ENCODE measurements around the gene ADRM1.

DNA sequence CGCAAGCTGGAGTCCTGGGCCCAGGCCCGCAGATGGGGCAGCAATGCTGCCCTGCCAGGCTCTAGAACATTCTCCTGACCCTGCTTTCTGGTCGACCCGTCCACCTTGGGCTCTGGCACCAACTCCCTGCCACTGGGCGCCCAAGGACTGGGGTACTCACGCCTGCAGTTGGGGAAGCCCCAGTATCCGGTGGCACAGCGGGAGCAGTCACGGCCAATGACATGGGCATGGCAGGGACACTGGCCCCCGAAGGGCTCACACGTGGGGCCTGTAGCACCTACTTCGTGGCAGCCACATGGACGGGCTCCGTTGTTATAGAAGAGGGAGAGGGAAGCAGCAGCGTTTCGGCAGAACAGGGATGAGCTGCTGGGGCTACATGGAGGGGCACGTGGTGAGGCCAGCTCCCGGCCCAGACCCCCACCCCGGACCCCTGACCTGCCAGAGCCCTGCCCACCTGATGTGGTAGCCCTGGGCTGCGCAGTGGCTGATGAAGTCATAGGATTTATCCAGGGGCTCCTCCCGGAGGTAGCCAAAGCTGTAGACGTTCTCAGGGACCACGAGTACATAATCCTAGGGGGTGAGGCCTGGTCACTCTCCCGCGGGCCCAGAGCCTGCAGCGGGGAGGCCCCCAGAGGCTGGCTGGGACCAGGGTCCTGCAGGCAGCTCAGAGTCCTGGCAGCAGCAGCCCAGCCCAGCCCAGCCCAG, 26.0 kb downstream of the ADRM1 start:
- TF ChIP-seq, protein P1, sequence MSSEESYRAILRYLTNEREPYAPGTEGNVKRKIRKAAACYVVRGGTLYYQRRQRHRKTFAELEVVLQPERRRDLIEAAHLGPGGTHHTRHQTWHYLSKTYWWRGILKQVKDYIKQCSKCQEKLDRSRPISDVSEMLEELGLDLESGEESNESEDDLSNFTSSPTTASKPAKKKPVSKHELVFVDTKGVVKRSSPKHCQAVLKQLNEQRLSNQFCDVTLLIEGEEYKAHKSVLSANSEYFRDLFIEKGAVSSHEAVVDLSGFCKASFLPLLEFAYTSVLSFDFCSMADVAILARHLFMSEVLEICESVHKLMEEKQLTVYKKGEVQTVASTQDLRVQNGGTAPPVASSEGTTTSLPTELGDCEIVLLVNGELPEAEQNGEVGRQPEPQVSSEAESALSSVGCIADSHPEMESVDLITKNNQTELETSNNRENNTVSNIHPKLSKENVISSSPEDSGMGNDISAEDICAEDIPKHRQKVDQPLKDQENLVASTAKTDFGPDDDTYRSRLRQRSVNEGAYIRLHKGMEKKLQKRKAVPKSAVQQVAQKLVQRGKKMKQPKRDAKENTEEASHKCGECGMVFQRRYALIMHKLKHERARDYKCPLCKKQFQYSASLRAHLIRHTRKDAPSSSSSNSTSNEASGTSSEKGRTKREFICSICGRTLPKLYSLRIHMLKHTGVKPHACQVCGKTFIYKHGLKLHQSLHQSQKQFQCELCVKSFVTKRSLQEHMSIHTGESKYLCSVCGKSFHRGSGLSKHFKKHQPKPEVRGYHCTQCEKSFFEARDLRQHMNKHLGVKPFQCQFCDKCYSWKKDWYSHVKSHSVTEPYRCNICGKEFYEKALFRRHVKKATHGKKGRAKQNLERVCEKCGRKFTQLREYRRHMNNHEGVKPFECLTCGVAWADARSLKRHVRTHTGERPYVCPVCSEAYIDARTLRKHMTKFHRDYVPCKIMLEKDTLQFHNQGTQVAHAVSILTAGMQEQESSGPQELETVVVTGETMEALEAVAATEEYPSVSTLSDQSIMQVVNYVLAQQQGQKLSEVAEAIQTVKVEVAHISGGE (CRISPR knock-in tag; IDR thresholded peaks at IDR 0.05) = no peak
- no peak for TF ChIP-seq POLR2A (IDR thresholded peaks at IDR 0.05; ENCODE audit: low read depth, low read length)
- TF ChIP-seq, protein P2, sequence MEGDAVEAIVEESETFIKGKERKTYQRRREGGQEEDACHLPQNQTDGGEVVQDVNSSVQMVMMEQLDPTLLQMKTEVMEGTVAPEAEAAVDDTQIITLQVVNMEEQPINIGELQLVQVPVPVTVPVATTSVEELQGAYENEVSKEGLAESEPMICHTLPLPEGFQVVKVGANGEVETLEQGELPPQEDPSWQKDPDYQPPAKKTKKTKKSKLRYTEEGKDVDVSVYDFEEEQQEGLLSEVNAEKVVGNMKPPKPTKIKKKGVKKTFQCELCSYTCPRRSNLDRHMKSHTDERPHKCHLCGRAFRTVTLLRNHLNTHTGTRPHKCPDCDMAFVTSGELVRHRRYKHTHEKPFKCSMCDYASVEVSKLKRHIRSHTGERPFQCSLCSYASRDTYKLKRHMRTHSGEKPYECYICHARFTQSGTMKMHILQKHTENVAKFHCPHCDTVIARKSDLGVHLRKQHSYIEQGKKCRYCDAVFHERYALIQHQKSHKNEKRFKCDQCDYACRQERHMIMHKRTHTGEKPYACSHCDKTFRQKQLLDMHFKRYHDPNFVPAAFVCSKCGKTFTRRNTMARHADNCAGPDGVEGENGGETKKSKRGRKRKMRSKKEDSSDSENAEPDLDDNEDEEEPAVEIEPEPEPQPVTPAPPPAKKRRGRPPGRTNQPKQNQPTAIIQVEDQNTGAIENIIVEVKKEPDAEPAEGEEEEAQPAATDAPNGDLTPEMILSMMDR (IDR thresholded peaks at IDR 0.05 in 2 of 3, conservative IDR thresholded peaks at IDR 0.05 in 1 of 3; ENCODE audit: control insufficient read depth in 2 of 3, extremely low read depth in 1 of 3, insufficient read depth in 1 of 3, low read depth in 3 of 3, low read length in 3 of 3) = no peak
- TF ChIP-seq TAF1 (IDR thresholded peaks at IDR 0.05; ENCODE audit: borderline replicate concordance, low read depth, low read length) = no peak
- TF ChIP-seq, protein P3, sequence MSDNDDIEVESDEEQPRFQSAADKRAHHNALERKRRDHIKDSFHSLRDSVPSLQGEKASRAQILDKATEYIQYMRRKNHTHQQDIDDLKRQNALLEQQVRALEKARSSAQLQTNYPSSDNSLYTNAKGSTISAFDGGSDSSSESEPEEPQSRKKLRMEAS (IDR thresholded peaks at IDR 0.05; ENCODE audit: low read depth, low read length) = no peak
- TF ChIP-seq ZNF274 (IDR thresholded peaks at IDR 0.05; ENCODE audit: insufficient read depth, insufficient read length) = no peak
- no peak for TF ChIP-seq ZNF384 (IDR thresholded peaks at IDR 0.05; ENCODE audit: borderline replicate concordance, low read depth, low read length)
- TF ChIP-seq POLR2AphosphoS2 (IDR thresholded peaks at IDR 0.05; ENCODE audit: low read depth, low read length) = no peak
- no peak for TF ChIP-seq CHD2 (IDR thresholded peaks at IDR 0.05; ENCODE audit: borderline replicate concordance, low read depth, low read length)
- TF ChIP-seq MYC (IDR thresholded peaks at IDR 0.05; ENCODE audit: insufficient read depth, insufficient read length, insufficient replicate concordance, low read length, severe bottlenecking) = no peak
